B cell (primary cell): ENCODE data around the gene AVP. TPM values are rescaled to one million over a fixed set of nuclear protein-coding genes. Genes with fewer than 3 reads are reported as not detected.
A peak's percentile ranks its signal among the peaks of the same experiment; 100 is the strongest.
"Not testable (repeated sequence)": the region's sequence is repeated elsewhere in the genome, so short reads cannot be mapped to it uniquely, and the experiment has no call there.

ENCODE experiments used
- ATAC-seq: fragments of 200-7000 bp; cut with Tn5 transposase; one replicate; pipeline ENCODE4 v1.10.0; 2021; ENCODE audit warnings: low read depth, mild to moderate bottlenecking, moderate number of reproducible peaks, moderate library complexity
- CTCF ChIA-PET: fragments of 350-600 bp; sonication (Branson Sonifier 250); formaldehyde crosslinking; loops from one replicate; lab custom pipeline; 2021; ENCODE audit warnings: antibody characterized with exemption, inconsistent platforms; lab: Charles Lee
- POLR2A ChIA-PET: fragments of 350-600 bp; sonication (Branson Sonifier 250); formaldehyde crosslinking; loops from one replicate; lab custom pipeline; 2021; ENCODE audit warnings: antibody characterized with exemption; lab: Charles Lee
- DNase-seq: peaks from one replicate; pipeline ENCODE4 v3.0.0; 2013
- H2AFZ ChIP-seq: 2 replicates; pipeline ENCODE4 v1.6.1; 2012; ENCODE audit warnings: mild to moderate bottlenecking, low read depth, low read length; ENCODE audit not compliant: insufficient read depth, poor library complexity, severe bottlenecking
- H3K27ac ChIP-seq, 2 donors: 1 replicate in 1 of 2; 2 replicates in 1 of 2; pipeline ENCODE4 v1.5.1; 2012 to 2013; ENCODE audit warnings: low read length in 2 of 2, mild to moderate bottlenecking in 2 of 2, moderate library complexity in 1 of 2
- H3K27me3 ChIP-seq, 4 experiments: fragments of 200-600 bp in 1 of 4; sonication (generic) in 1 of 4; replicated peaks in 1 of 4; 1 replicate in 2 of 4; 2 replicates in 2 of 4; pipeline versions ENCODE4 v1.6.1 to v1.7.0; 2013 to 2016; ENCODE audit warnings: low read length in 3 of 4, mild to moderate bottlenecking in 2 of 4, mixed read lengths in 1 of 4, moderate library complexity in 1 of 4; ENCODE audit not compliant: insufficient read depth in 4 of 4, control insufficient read depth in 3 of 4; ENCODE audit errors: control extremely low read depth in 1 of 4
- H3K36me3 ChIP-seq, 2 experiments: replicated peaks in 1 of 2; 1 replicate in 1 of 2; 2 replicates in 1 of 2; pipeline versions ENCODE4 v1.6.1 to v1.7.1; 2013; ENCODE audit warnings: low read length in 1 of 2; ENCODE audit not compliant: insufficient read depth in 2 of 2, control insufficient read depth in 1 of 2; ENCODE audit errors: control extremely low read depth in 1 of 2, extremely low read depth in 1 of 2
- H3K4me1 ChIP-seq, 2 donors: fragments of 200-600 bp in 1 of 2; sonication (generic) in 1 of 2; 1 replicate in 1 of 2; 2 replicates in 1 of 2; pipeline versions ENCODE4 v1.5.1 to v1.6.1; 2013 to 2017; ENCODE audit warnings: low read length in 2 of 2; ENCODE audit not compliant: control insufficient read depth in 2 of 2, insufficient read depth in 2 of 2
- H3K4me2 ChIP-seq: replicated peaks from 2 replicates; pipeline ENCODE3; 2012; ENCODE audit warnings: mild to moderate bottlenecking, low read depth, low read length; ENCODE audit not compliant: poor library complexity, severe bottlenecking
- H3K4me3 ChIP-seq, 5 experiments: fragments of 200-600 bp in 1 of 5; sonication (generic) in 1 of 5; 1 replicate in 3 of 5; 2 replicates in 2 of 5; pipeline versions ENCODE4 v1.5.1 to v1.7.0; 2011 to 2016; ENCODE audit warnings: low read length in 4 of 5, mild to moderate bottlenecking in 4 of 5, low read depth in 2 of 5, control low read depth in 1 of 5, moderate library complexity in 1 of 5; ENCODE audit not compliant: insufficient read depth in 1 of 5; ENCODE audit errors: control extremely low read depth in 1 of 5, extremely low read depth in 1 of 5
- H3K79me2 ChIP-seq: fragments of 200-600 bp; sonication (generic); one replicate; pipeline ENCODE4 v1.6.0; 2016; ENCODE audit warnings: low read length; ENCODE audit not compliant: control insufficient read depth, insufficient read depth
- H3K9ac ChIP-seq: fragments of 200-600 bp; sonication (generic); 2 replicates; pipeline ENCODE4 v1.6.1; 2017; ENCODE audit warnings: mild to moderate bottlenecking, low read length, moderate library complexity
- H3K9me3 ChIP-seq, 3 donors: one replicate each; pipeline versions ENCODE4 v1.6.1 to v1.7.1; 2013; ENCODE audit warnings: low read length in 2 of 3; ENCODE audit not compliant: control insufficient read depth in 2 of 3, insufficient read depth in 1 of 3; ENCODE audit errors: control extremely low read depth in 1 of 3
- H4K20me1 ChIP-seq: 2 replicates; pipeline ENCODE4 v1.6.0; 2012; ENCODE audit warnings: mild to moderate bottlenecking, low read length; ENCODE audit not compliant: insufficient read depth, control insufficient read depth, poor library complexity, severe bottlenecking
- H3K27ac Mint-ChIP-seq: one replicate; pipeline ENCODE4 v1.8.0; 2021; ENCODE audit warnings: mixed read lengths
- H3K27me3 Mint-ChIP-seq: one replicate; pipeline ENCODE4 v1.8.0; 2021; ENCODE audit warnings: mixed read lengths
- H3K4me1 Mint-ChIP-seq: one replicate; pipeline ENCODE4 v1.8.0; 2021; ENCODE audit warnings: mixed read lengths
- H3K4me3 Mint-ChIP-seq: one replicate; pipeline ENCODE4 v1.8.0; 2021; ENCODE audit warnings: mixed read lengths
- H3K9me3 Mint-ChIP-seq: one replicate; pipeline ENCODE4 v1.8.0; 2022; ENCODE audit warnings: mixed read lengths; ENCODE audit not compliant: insufficient read depth
- EZH2 ChIP-seq: IDR thresholded peaks from 2 replicates; pipeline ENCODE4 v1.6.1; 2012; ENCODE audit warnings: borderline replicate concordance, low read depth, mild to moderate bottlenecking, moderate library complexity, low read length; ENCODE audit not compliant: insufficient read depth, poor library complexity, severe bottlenecking
- WGBS: methylation state at CpG from one replicate; pipeline ENCODE4 v1.1.5; 2013; ENCODE audit warnings: missing lambda C conversion rate; ENCODE audit not compliant: insufficient coverage; 5-methylcytosine and 5-hydroxymethylcytosine counted together
- intact Hi-C: fragments of 100-400 bp; cut with micrococcal nuclease; formaldehyde crosslinking; loops from one replicate; pipeline ENCODE4 v1.10.0; 2022
- polyA plus RNA-seq: library from polyadenylated mRNA; depleted of rRNA; stranded (reverse); fragments of >200 nt; gene quantifications from 2 replicates; pipeline ENCODE4 v1.2.3, GENCODE V29; 2012
- total RNA-seq, 2 donors: library from RNA; stranded (reverse); fragments of 120-200 nt in 1 of 2; gene quantifications; 1 replicate in 1 of 2; 2 replicates in 1 of 2; pipeline versions ENCODE4 v1.2.3 to v1.2.4, GENCODE V29; 2013 to 2022
- TF ChIP-seq, protein P1 (sequence below): fragments of 200-600 bp; IDR thresholded peaks from one replicate; pipeline ENCODE4 v1.8.0; 2022; ENCODE audit warnings: antibody characterized with exemption, mild to moderate bottlenecking

Gene AVP
- total and polyA plus RNA-seq, 2 donors (not counting 1 experiment from before 2014, with no cell fraction given), result 4.5 TPM; not detected in 1

DNA sequence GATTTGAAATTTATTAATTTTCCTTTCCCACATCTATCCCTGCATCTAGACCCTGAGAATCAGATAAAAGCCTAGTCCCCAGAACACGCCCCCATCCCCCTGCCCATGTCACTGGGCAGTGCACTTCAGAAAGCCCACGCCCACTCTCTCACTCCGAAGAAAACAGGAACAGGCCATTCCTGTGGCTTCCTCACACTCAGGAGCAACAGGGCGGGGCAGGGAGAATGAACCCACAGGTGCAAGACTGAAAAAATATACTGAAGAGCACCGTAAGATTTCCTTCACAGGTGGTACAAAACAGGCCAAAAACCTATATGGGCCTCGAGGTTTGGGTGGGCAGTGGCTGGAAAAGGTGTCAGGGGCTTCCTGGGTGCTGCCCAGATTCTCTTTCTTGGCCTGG is 9.7 kb downstream of the AVP start:
- intact Hi-C loops, result loop anchor here (5.0 to 10.0 kb wide), 2 partner anchors 42 to 80 kb away; partner anchors contain the start of genes FASTKD5 and UBOX5
- DNase-seq, result no peak
- Histone ChIP-seq H3K4me3 (no peak overlapping the region), H3K4me1 (peaks cover 15 to 19% of the 10 kb centered on the region in 2 donors), H3K36me3 (no peaks in the 10 kb centered on the region), H3K27ac (no peak overlapping the region), H3K9me3 (peaks cover 0 to 8% (median 0%) of the 10 kb centered on the region in 3 donors), H2AFZ (no peak overlapping the region), H3K79me2 (peaks cover 6% of the 10 kb centered on the region), H4K20me1 (no peaks in the 10 kb centered on the region), H3K4me2 (no peak overlapping the region), H3K27me3 (peaks cover 0 to 33% (median 9%) of the 10 kb centered on the region in 4 experiments), H3K9ac (no peak overlapping the region)
- peaks cover 15% of the 10 kb centered on the region for H3K4me1 Mint-ChIP-seq
- H3K27me3 Mint-ChIP-seq, result peaks cover 16% of the 10 kb centered on the region
- no peak overlapping the region for H3K27ac Mint-ChIP-seq
- peak overlapping the region; percentile 26 for H3K4me3 Mint-ChIP-seq
- no peak for ATAC-seq
- 12% methylated on average over 5 of the region's 6 CpGs for WGBS
- ChIA-PET POLR2A (no interaction called here), CTCF (interaction anchor here (4.2 kb wide), 1 partner anchor 21 kb away, joined by 18 read pairs; no protein-coding TSS in a partner anchor)
- no peaks in the 10 kb centered on the region for H3K9me3 Mint-ChIP-seq
- TF ChIP-seq EZH2, result no peak
- TF ChIP-seq, protein P1, sequence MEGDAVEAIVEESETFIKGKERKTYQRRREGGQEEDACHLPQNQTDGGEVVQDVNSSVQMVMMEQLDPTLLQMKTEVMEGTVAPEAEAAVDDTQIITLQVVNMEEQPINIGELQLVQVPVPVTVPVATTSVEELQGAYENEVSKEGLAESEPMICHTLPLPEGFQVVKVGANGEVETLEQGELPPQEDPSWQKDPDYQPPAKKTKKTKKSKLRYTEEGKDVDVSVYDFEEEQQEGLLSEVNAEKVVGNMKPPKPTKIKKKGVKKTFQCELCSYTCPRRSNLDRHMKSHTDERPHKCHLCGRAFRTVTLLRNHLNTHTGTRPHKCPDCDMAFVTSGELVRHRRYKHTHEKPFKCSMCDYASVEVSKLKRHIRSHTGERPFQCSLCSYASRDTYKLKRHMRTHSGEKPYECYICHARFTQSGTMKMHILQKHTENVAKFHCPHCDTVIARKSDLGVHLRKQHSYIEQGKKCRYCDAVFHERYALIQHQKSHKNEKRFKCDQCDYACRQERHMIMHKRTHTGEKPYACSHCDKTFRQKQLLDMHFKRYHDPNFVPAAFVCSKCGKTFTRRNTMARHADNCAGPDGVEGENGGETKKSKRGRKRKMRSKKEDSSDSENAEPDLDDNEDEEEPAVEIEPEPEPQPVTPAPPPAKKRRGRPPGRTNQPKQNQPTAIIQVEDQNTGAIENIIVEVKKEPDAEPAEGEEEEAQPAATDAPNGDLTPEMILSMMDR, result no peak

GRCh38 chr20:3073251-3073643 is 11.3 kb downstream of the AVP start:
- POLR2A ChIA-PET, result interaction anchor here (2.1 kb wide), 1 partner anchor 20 kb away, joined by 8 read pairs; no protein-coding TSS in a partner anchor
- ATAC-seq, H3K79me2 ChIP-seq, H3K4me2 ChIP-seq, H3K27ac ChIP-seq, H3K4me3 ChIP-seq, H4K20me1 ChIP-seq, DNase-seq, H3K27ac Mint-ChIP-seq, H2AFZ ChIP-seq, H3K36me3 ChIP-seq, H3K9me3 Mint-ChIP-seq, H3K9me3 ChIP-seq, H3K9ac ChIP-seq: not testable (repeated sequence)
- Histone ChIP-seq H3K4me1 (peaks cover 15 to 19% of the 10 kb centered on the region in 2 donors), H3K27me3 (peaks cover 0 to 33% (median 9%) of the 10 kb centered on the region in 4 experiments)
- Mint-ChIP-seq H3K27me3 (peaks cover 15% of the 10 kb centered on the region), H3K4me3 (peak overlapping the region; percentile 81), H3K4me1 (peaks cover 20% of the 10 kb centered on the region)
- intact Hi-C loops, result loop anchor here (5.0 to 10.0 kb wide), 2 partner anchors 44 to 82 kb away; partner anchors contain the start of genes FASTKD5 and UBOX5
- CTCF ChIA-PET, result interaction anchor here (0.7 to 4.2 kb wide), 2 partner anchors 19 to 621 kb away, joined by 4 to 18 read pairs; no protein-coding TSS in a partner anchor
- WGBS, result 89% methylated on average over 5 of the region's 8 CpGs
